Measurements from ENCODE around the gene ACACA. TPM values are rescaled to one million over a fixed set of nuclear protein-coding genes. Genes with fewer than 3 reads are reported as not detected.

The ACACA gene
- total RNA-seq, 4 donors from 2014 or later = 4.7 to 75.1 (median 41.9) TPM

DNA sequence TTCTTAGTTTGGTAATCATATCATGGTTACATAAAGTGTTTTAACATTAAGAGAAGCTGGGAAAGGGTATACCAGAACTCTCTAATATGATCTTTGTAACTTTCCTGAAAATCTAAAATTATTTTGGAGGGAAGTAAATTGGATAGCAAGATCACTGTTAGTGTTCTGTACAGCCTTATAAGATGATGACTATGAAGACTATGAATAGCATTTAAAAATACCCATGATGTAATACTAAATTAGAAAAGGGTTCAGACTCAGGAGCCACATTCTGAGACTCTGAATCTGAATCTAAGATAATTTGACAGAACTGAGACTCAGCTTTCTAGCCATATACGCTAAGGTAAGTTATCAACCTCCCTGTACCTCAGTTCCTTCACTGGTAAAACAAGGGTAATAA, 238.9 kb downstream of the ACACA start:
- DNase-seq = no peak
- intact Hi-C loops (cut with DNase I; ENCODE audit: low total_unique reads) = no loop called here
- H3K36me3 ChIP-seq = no peaks in the 10 kb centered on the region
- H3K4me1 ChIP-seq = no peaks in the 10 kb centered on the region
- TF ChIP-seq, protein P1, sequence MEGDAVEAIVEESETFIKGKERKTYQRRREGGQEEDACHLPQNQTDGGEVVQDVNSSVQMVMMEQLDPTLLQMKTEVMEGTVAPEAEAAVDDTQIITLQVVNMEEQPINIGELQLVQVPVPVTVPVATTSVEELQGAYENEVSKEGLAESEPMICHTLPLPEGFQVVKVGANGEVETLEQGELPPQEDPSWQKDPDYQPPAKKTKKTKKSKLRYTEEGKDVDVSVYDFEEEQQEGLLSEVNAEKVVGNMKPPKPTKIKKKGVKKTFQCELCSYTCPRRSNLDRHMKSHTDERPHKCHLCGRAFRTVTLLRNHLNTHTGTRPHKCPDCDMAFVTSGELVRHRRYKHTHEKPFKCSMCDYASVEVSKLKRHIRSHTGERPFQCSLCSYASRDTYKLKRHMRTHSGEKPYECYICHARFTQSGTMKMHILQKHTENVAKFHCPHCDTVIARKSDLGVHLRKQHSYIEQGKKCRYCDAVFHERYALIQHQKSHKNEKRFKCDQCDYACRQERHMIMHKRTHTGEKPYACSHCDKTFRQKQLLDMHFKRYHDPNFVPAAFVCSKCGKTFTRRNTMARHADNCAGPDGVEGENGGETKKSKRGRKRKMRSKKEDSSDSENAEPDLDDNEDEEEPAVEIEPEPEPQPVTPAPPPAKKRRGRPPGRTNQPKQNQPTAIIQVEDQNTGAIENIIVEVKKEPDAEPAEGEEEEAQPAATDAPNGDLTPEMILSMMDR (IDR thresholded peaks at IDR 0.05) = no peak
- TF ChIP-seq POLR2A (IDR thresholded peaks at IDR 0.05) = no peak
- no peaks in the 10 kb centered on the region for H3K9me3 ChIP-seq
- no peak overlapping the region for H3K27ac ChIP-seq
- H3K4me3 ChIP-seq = no peak overlapping the region
- no peaks in the 10 kb centered on the region for H3K27me3 ChIP-seq

DNA sequence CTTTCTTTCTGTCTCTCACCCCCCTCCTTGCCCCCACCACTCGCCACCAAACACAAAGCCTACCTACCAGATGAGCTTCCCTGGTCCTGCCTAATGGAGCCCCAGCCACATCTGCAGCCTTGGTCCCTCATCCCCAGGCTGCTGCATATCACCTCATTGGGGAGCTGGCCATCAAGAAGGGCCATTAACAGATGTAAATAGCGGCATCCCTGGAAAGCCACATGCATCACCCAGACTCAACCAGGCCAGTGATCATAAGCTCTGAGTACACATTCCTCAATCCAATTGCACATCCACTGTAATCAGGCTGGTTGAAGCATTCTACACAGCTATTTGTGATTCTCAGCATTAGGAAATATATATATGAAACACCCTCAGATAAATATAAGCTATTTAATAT, 242.6 kb downstream of the ACACA start:
- intact Hi-C loops (cut with DNase I; ENCODE audit: low total_unique reads) = no loop called here
- no peak overlapping the region for H3K27ac ChIP-seq
- no peaks in the 10 kb centered on the region for H3K4me1 ChIP-seq
- H3K9me3 ChIP-seq = no peaks in the 10 kb centered on the region
- H3K4me3 ChIP-seq = no peak overlapping the region
- no peaks in the 10 kb centered on the region for H3K36me3 ChIP-seq
- no peak for DNase-seq
- H3K27me3 ChIP-seq = no peaks in the 10 kb centered on the region
- TF ChIP-seq, protein P1 (IDR thresholded peaks at IDR 0.05) = no peak
- no peak for TF ChIP-seq POLR2A (IDR thresholded peaks at IDR 0.05)

DNA sequence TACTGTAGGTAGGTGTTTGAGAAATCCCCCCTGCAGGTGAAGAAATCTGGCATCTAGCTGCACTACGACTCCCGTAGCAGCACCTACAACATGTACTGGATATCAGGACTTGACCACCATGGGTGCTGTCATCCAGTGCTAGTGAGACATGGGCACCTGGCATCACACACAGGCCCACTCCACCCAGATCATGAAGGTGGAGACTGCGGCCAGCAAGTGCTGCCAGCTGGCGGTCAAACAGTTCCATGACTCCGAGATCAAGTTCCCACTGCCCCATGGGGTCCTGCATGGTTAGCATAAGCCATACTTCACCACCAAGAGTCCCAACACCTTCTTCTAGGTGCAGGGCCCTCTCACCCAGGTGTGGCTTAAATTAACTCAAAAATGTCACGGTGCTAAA, 243.8 kb downstream of the ACACA start:
- intact Hi-C loops (cut with DNase I; ENCODE audit: low total_unique reads) = no loop called here
- no peak for DNase-seq
- H3K4me1 ChIP-seq = no peaks in the 10 kb centered on the region
- no peaks in the 10 kb centered on the region for H3K36me3 ChIP-seq
- no peak overlapping the region for H3K4me3 ChIP-seq
- no peak overlapping the region for H3K27ac ChIP-seq
- TF ChIP-seq POLR2A (IDR thresholded peaks at IDR 0.05) = no peak
- TF ChIP-seq, protein P1 (IDR thresholded peaks at IDR 0.05) = no peak
- H3K27me3 ChIP-seq = no peaks in the 10 kb centered on the region
- no peaks in the 10 kb centered on the region for H3K9me3 ChIP-seq

DNA sequence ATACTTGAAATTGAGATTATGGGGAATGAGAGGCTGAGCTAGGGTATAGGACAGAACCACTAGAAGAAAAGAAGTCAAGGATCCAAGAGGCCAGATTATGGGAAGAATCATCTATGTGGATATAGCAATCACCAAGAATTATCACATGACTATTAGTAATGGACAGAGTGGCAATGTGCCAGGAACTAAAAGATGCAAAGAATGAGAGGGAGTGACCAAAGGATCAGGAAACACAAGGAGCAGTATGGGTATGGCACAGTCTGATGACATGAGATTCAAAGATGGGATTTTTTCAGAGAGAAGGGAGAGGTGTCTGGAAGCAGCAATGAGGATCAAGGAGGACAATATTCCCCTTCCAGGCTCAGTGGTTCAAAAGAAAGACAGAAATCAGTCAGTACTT, 245.7 kb downstream of the ACACA start:
- H3K27me3 ChIP-seq = no peaks in the 10 kb centered on the region
- intact Hi-C loops (cut with DNase I; ENCODE audit: low total_unique reads) = no loop called here
- H3K4me3 ChIP-seq = no peak overlapping the region
- no peaks in the 10 kb centered on the region for H3K36me3 ChIP-seq
- no peak for TF ChIP-seq POLR2A (IDR thresholded peaks at IDR 0.05)
- TF ChIP-seq, protein P1 (IDR thresholded peaks at IDR 0.05) = no peak
- no peaks in the 10 kb centered on the region for H3K9me3 ChIP-seq
- H3K4me1 ChIP-seq = no peaks in the 10 kb centered on the region
- no peak for DNase-seq
- H3K27ac ChIP-seq = no peak overlapping the region

DNA sequence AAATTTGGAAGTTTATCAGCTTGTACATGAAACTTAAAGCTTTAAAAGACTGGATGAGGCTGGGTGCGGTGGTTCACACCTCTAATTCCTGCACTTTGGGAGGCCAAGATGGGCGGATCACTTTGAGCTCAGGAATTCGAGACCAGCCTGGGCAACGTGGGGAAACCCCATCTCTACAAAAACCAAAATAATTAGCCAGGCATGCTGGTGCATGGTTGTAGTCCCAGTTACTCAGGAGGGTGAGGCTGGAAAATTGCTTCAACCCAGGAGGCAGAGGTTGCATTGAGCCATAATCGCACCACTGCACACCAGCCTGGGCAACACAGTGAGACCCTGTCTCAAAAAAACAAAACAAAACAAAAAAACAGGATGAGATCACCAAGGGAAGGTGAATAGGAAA, 248.3 kb downstream of the ACACA start:
- TF ChIP-seq, protein P1 (IDR thresholded peaks at IDR 0.05) = no peak
- no peak for TF ChIP-seq POLR2A (IDR thresholded peaks at IDR 0.05)
- intact Hi-C loops (cut with DNase I; ENCODE audit: low total_unique reads) = no loop called here
- H3K4me3 ChIP-seq = no peak overlapping the region
- H3K27ac ChIP-seq = no peak overlapping the region
- no peak for DNase-seq
- H3K9me3 ChIP-seq = no peaks in the 10 kb centered on the region
- H3K4me1 ChIP-seq = no peaks in the 10 kb centered on the region
- no peaks in the 10 kb centered on the region for H3K36me3 ChIP-seq
- H3K27me3 ChIP-seq = no peaks in the 10 kb centered on the region

All from uterus (tissue), 4 donors.